ENCODE measurements around the gene EHHADH. TPM values are rescaled to one million over a fixed set of nuclear protein-coding genes. Genes with fewer than 3 reads are reported as not detected.

EHHADH gene
- total RNA-seq, 4 donors from 2014 or later: 7.4 to 23.7 (median 15.6) TPM

GRCh38 chr3:185164428-185165217 is 89.2 kb downstream of the EHHADH start:
- DNase-seq: no peak
- no peak overlapping the region for H3K27ac ChIP-seq
- no peak for TF ChIP-seq CTCF (IDR thresholded peaks at IDR 0.05)
- TF ChIP-seq POLR2A (IDR thresholded peaks at IDR 0.05): no peak
- no peaks in the 10 kb centered on the region for H3K27me3 ChIP-seq
- intact Hi-C loops (cut with DNase I): no loop called here
- no peaks in the 10 kb centered on the region for H3K9me3 ChIP-seq
- WGBS, 2 donors: 76 to 81% methylated on average over 6 of the region's 6 CpGs
- H3K36me3 ChIP-seq: no peaks in the 10 kb centered on the region
- no peak overlapping the region for H3K4me3 ChIP-seq (replicated peaks in 1 of 3)
- no peaks in the 10 kb centered on the region for H3K4me1 ChIP-seq

- H3K4me1 ChIP-seq: no peaks in the 10 kb centered on the region
- no peaks in the 10 kb centered on the region for H3K36me3 ChIP-seq
- DNase-seq: no peak
- TF ChIP-seq CTCF (IDR thresholded peaks at IDR 0.05) (no peak), POLR2A (IDR thresholded peaks at IDR 0.05) (no peak)
- 67 to 80% methylated on average over 8 of the region's 8 CpGs for WGBS, 2 donors
- H3K4me3 ChIP-seq (replicated peaks in 1 of 3): no peak overlapping the region
- intact Hi-C loops (cut with DNase I): no loop called here
- no peak overlapping the region for H3K27ac ChIP-seq
- H3K9me3 ChIP-seq: no peaks in the 10 kb centered on the region
- H3K27me3 ChIP-seq: no peaks in the 10 kb centered on the region
Observed at GRCh38 chr3:185162634-185163033, 91.2 kb downstream of the EHHADH start.

- no peak overlapping the region for H3K27ac ChIP-seq
- no peak overlapping the region for H3K4me3 ChIP-seq (replicated peaks in 1 of 3)
- H3K36me3 ChIP-seq: no peaks in the 10 kb centered on the region
- TF ChIP-seq POLR2A (IDR thresholded peaks at IDR 0.05): no peak
- no peak for TF ChIP-seq CTCF (IDR thresholded peaks at IDR 0.05)
- no peak for DNase-seq
- 73 to 78% methylated on average over 5 of the region's 5 CpGs for WGBS, 2 donors
- H3K27me3 ChIP-seq: no peaks in the 10 kb centered on the region
- no peaks in the 10 kb centered on the region for H3K4me1 ChIP-seq
- no peaks in the 10 kb centered on the region for H3K9me3 ChIP-seq
- intact Hi-C loops (cut with DNase I): no loop called here
Observed at GRCh38 chr3:185161761-185162160, 92.1 kb downstream of the EHHADH start.

GRCh38 chr3:185157347-185157746 is 96.5 kb downstream of the EHHADH start:
- DNase-seq: no peak
- Histone ChIP-seq H3K9me3 (no peaks in the 10 kb centered on the region), H3K36me3 (no peaks in the 10 kb centered on the region), H3K27me3 (no peaks in the 10 kb centered on the region), H3K27ac (no peak overlapping the region), H3K4me3 (replicated peaks in 1 of 3) (no peak overlapping the region), H3K4me1 (peaks cover 0 to 7% of the 10 kb centered on the region in 2 donors)
- intact Hi-C loops (cut with DNase I): no loop called here
- WGBS, 2 donors: 86 to 92% methylated on average over 3 of the region's 3 CpGs
- no peak for TF ChIP-seq CTCF (IDR thresholded peaks at IDR 0.05)
- TF ChIP-seq POLR2A (IDR thresholded peaks at IDR 0.05): no peak

GRCh38 chr3:185155678-185156077 is 98.2 kb downstream of the EHHADH start:
- Histone ChIP-seq H3K4me1 (peaks cover 0 to 10% of the 10 kb centered on the region in 2 donors), H3K9me3 (no peaks in the 10 kb centered on the region), H3K4me3 (replicated peaks in 1 of 3) (no peak overlapping the region), H3K27me3 (no peaks in the 10 kb centered on the region), H3K36me3 (no peaks in the 10 kb centered on the region), H3K27ac (no peak overlapping the region)
- WGBS, 2 donors: 93 to 96% methylated on average over 5 of the region's 5 CpGs
- TF ChIP-seq POLR2A (IDR thresholded peaks at IDR 0.05) (no peak), CTCF (IDR thresholded peaks at IDR 0.05) (no peak)
- intact Hi-C loops (cut with DNase I): no loop called here
- no peak for DNase-seq

Measured in thyroid gland (tissue), 4 donors.